Hypothalamus (tissue), 51 donors: Measurements from ENCODE around the gene SNX33.

Experiments used
- DNase-seq, 51 donors: peaks; one replicate each; lab custom pipeline; 2025; lab: John Stamatoyannopoulos, UW

Gene SNX33

GRCh38 chr15:75659928-75660645, 12.4 kb downstream of the SNX33 start:
- DNase-seq: peak in 5 of 51 donors; percentile 12 to 20 (median 20)

DNA sequence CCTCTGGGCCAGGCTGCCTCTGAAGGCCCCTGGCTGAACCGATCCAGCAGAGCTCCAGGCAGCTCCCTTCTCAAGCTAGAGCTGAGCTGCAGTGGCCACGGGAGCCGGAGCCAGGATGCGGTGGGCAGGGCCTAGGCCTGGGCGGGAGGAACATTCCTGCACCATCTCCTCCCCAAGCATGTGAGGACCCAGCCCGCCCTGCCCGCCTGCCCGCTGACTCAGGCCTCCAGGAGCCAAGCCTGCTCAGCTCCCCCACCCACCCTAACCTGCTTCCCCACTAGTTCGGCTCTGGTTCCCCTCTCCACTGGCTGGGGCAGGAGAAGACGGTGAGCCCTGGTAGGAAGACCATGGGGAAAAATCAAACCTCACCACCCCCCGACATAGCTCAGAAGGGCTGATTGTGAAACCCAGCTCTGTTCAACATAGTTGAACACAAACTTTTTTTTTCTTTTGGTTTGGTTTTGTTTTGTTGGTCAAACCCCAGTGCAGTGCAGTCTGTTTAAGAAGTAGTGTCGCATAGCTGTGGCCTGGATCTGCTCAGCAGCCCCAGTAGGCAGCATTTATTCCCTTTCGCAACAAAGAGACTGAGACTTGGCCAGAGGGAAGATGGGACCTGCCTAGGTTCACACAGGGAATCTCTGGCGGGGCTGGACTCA, 13.5 kb downstream of the SNX33 start:
- DNase-seq: peak in 16 of 51 donors; percentile 19 to 62 (median 36)

DNA sequence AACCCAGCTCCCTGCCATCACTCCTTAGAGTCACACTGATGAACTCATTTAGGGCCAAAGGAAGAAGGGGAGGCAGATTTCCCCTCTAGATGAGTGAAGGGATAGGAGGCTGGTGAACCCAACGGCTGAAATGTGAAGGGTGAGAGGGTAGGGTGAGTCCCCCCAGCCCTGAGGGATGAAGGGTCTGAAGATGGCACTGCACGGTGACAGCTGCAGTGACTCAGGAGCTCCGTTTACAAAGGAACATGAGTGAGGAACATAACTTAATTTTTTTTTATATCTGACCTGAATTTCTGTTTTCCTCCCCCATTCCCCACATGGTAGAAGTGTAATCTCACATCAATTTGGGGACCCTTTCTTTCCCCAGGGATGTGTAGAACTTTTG, 14.0 kb downstream of the SNX33 start:
- no peak for DNase-seq

DNA sequence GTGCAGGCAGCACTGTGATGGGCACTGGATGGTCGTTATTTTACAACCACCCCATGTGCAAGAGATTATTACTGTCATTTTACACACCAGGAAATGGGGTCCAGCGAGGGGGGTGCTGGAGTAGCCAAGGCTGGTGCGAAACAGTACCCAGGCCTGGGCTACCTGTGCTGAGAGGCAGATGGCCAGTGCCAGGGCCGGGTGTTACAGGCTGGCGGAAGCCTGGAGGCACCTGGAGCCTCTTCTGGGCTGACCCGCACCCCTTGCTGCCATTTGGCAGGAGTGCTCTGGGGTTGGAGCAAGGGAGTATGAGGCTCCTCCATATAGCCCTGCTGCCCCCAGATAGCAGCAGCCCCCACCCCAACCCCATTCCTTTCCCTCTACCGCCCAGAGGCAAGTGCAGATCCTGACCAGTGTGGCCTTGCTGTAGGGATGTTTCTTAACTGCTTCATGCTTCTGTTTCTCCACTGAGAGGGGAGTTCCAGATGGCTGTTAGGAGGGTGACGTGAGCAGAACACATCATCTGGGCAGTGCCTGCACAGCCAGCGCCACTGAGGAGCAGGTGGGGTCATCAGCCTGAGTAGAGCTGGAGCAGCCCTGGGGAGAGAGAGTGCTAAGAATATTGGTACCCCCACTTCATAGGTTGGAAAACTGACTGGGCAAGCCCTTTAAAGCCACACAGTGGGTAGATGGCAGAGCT, 15.3 kb downstream of the SNX33 start:
- DNase-seq: no peak

DNA sequence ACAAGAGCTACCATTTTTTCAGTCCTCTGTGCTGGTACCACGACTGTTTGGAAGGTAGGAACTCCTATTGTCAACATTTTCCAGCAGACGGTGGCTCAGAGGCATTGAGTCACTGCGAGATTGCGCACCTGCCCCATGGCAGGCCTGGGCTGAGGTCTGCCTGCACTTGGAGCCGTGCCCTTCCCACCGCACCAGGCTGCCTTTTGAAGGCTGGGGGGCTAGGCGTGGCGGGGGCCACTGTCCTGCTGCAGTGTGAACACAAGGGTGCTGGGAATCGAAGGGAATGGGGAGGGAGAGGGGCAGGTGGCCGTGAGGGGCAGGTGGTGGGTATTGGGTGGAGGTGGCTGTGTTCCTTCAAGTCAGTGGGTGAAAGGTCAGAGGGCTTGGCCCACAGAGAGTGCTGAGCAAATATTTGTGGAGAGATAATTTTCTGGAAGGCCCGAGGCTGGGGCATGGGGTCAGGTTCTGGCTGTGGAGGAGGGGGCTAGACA, 16.3 kb downstream of the SNX33 start:
- DNase-seq: no peak

GRCh38 chr15:75666823-75667501, 19.2 kb downstream of the SNX33 start:
- DNase-seq: no peak

DNA sequence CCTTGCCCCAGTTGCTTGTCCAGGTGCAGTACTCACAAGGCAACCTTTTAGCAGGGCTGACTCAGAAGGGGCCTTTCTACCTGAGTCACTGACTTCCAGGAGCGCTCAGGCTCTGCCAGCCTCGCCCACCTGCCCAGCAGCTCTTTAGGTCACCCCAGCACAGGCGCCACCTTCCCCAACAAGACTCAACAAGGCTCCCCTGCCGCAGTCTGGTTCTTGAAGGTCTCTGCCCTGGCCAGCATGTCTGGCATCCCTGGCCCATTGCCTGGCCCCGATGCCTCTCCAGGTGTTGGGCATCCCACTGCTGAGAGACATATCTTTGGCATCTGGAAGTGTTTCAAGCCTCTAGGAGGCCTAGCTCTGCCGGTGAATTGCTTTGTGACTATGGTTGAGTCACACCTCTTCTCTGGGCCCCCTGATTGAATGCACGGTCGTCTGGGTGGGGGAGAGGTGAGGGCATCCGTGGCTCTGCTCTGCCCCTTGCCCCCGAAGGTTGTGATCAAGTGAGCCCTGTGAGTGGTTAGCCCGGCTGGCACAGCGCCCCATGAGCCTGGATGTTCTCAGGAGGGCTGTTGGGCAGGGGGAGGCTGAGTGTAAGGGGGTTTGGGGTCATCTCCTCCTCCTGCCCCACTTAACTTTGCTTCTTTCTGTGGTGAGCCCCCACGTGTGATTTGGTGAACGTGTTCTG, 21.6 kb downstream of the SNX33 start:
- no peak for DNase-seq

- no peak for DNase-seq
Measured at GRCh38 chr15:75669879-75670212, 22.1 kb downstream of the SNX33 start.

GRCh38 chr15:75671730-75672602, 24.3 kb downstream of the SNX33 start:
- DNase-seq: no peak

GRCh38 chr15:75672646-75673425, 25.1 kb downstream of the SNX33 start:
- DNase-seq: peak in 15 of 51 donors; percentile 9 to 42 (median 24)

- DNase-seq: peak in 1 of 51 donors; percentile 15
Measured at GRCh38 chr15:75673426-75674235, 25.9 kb downstream of the SNX33 start.

GRCh38 chr15:75674366-75674765, 26.7 kb downstream of the SNX33 start:
- no peak for DNase-seq

- DNase-seq: peak in 2 of 51 donors; percentile 14 to 17
Measured at GRCh38 chr15:75675579-75676404, 28.1 kb downstream of the SNX33 start.

- DNase-seq: no peak
Measured at GRCh38 chr15:75676688-75677464, 29.2 kb downstream of the SNX33 start.

- no peak for DNase-seq
Measured at GRCh38 chr15:75677465-75678323, 30.0 kb downstream of the SNX33 start.
